ENCODE results near the gene TTL. TPM values are rescaled to one million over a fixed set of nuclear protein-coding genes. Genes with fewer than 3 reads are reported as not detected.

Gene TTL
- total and polyA plus RNA-seq, 3 experiments from 2014 or later, result 4.6 to 46.1 (median 45.9) TPM

DNA sequence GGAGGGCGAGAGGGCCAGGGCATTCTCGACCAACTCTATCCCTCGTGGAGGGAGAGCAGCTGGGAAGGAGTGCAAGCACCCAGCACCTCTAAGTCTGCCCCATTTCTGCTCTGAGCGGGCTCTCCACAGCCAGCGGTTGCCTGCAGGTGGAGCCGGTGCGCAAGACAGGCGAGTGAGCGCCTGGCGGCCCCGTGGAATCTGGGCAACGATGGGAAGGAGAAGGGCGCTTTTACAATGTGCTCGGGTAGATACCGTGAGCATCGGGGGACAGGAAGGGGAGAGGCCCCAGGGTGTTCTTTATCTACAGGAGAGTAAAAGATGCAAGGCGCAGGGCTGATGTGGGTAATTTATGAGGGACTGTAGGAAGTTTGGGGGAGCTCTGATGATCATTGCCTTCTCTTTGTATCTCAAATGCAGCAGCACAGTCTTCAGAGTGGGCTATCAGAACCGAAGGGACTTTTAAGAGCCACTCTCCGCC, 867 bp upstream of the TTL start:
- DNase-seq, result peak; percentile 70 to 87 (median 76)
- POLR2A ChIA-PET, result interaction anchor here (0.5 to 0.6 kb wide), 2 partner anchors 23 to 426 kb away, joined by 3 read pairs; partner anchors contain the start of gene TMEM87B
- H3K27me3 Mint-ChIP-seq, result no peaks in the 10 kb centered on the region
- H3K9me3 ChIP-seq (ENCODE audit: low read length), result no peaks in the 10 kb centered on the region
- peaks cover 23 to 26% (median 25%) of the 10 kb centered on the region in 3 donors for H3K4me1 Mint-ChIP-seq
- H3K4me3 ChIP-seq (ENCODE audit: low read length), result peak overlapping the region; percentile 91
- peaks cover 0 to 15% (median 0%) of the 10 kb centered on the region in 3 donors for H3K36me3 Mint-ChIP-seq
- peak overlapping the region; percentile 76 for H3K27ac ChIP-seq (ENCODE audit: low read depth, low read length)
- H3K27ac Mint-ChIP-seq, result peak overlapping the region; percentile 74 to 96 (median 91)
- CTCF ChIA-PET, result interaction anchor here (0.6 to 2.2 kb wide), 16 partner anchors 8 to 253 kb away, joined by 3 to 26 read pairs (median 3); no protein-coding TSS in a partner anchor
- no peaks in the 10 kb centered on the region for H3K36me3 ChIP-seq (ENCODE audit: insufficient read depth, low read length)
- no peaks in the 10 kb centered on the region for H3K9me3 Mint-ChIP-seq
- peaks cover 17% of the 10 kb centered on the region for H3K4me1 ChIP-seq (ENCODE audit: insufficient read depth, low read length)
- no peaks in the 10 kb centered on the region for H3K27me3 ChIP-seq (ENCODE audit: insufficient read depth, low read length, poor library complexity, severe bottlenecking)
- H3K4me3 Mint-ChIP-seq, result peak overlapping the region; percentile 90 to 99 (median 94)

DNA sequence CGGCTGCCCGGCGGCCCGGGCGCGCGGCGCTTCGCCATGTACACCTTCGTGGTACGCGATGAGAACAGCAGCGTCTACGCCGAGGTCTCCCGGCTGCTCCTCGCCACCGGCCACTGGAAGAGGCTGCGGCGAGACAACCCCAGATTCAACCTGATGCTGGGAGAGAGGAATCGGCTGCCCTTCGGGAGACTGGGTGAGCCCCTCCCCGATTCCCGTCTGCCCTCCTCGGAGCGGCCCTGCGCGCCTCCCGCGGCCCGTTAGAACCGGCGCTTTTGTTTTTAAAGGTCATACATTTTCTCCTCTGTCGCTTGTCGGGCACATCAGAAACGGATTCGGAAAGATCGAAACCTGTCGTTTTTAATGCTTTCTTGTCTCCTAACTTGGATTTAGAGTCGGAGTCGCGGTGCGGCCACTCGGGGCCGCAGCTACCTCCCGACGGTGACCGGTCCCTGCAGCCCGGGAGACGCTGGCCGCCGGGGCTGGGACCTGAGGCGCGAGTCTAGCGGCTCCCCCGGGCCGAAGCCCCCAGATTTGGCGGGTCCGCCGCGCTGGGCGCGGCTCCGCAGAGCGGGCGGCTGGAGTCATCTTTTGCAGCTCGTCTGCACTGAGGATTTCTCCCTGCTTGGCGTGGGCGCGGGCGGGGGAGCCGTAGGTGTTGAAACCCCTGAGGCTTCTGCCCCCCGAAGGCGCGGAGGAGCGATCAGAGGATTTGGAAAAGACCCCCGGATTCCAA, 519 bp downstream of the TTL start:
- Histone ChIP-seq H3K36me3 (ENCODE audit: insufficient read depth, low read length) (no peaks in the 10 kb centered on the region), H3K27ac (ENCODE audit: low read depth, low read length) (peak overlapping the region; percentile 58), H3K4me1 (ENCODE audit: insufficient read depth, low read length) (peaks cover 17% of the 10 kb centered on the region), H3K27me3 (ENCODE audit: insufficient read depth, low read length, poor library complexity, severe bottlenecking) (no peaks in the 10 kb centered on the region), H3K9me3 (ENCODE audit: low read length) (no peaks in the 10 kb centered on the region), H3K4me3 (ENCODE audit: low read length) (peak overlapping the region; percentile 83)
- Mint-ChIP-seq H3K9me3 (no peaks in the 10 kb centered on the region), H3K27me3 (no peaks in the 10 kb centered on the region), H3K27ac (peak overlapping the region; percentile 34 to 95 (median 84)), H3K36me3 (peaks cover 0 to 19% (median 0%) of the 10 kb centered on the region in 3 donors), H3K4me3 (peak overlapping the region; percentile 89 to 97 (median 93)), H3K4me1 (peaks cover 23 to 36% (median 25%) of the 10 kb centered on the region in 3 donors)
- POLR2A ChIA-PET, result interaction anchor here (0.5 kb wide), 1 partner anchor 352 kb away, joined by 4 read pairs; no protein-coding TSS in a partner anchor
- CTCF ChIA-PET, result interaction anchor here (2.1 kb wide), 1 partner anchor 11 kb away, joined by 9 read pairs; no protein-coding TSS in a partner anchor
- DNase-seq, result peak; percentile 3 to 53 (median 11)

DNA sequence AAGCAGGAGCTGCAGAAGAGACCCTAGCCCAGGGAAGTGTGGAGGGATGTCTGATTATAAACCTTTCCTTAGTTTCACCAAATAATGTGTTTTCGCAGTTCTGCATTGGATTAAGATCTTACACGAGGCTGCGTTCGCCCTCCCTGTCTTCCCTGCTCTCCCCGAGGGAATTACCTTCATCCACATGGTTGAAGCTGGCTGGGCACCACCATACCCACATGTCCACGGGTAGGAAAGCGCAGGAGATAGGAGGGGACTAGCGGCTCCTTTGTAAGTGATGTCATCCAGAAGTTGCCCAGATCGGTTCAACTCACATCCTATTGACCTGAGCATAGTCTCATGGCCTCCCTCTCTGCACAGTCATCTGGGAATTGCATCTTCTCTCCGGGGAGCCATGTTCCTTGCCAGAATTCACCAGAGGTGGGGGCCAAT, 1.1 kb downstream of the TTL start:
- Histone ChIP-seq H3K4me3 (ENCODE audit: low read length) (peak overlapping the region; percentile 83), H3K36me3 (ENCODE audit: insufficient read depth, low read length) (no peaks in the 10 kb centered on the region), H3K4me1 (ENCODE audit: insufficient read depth, low read length) (peaks cover 17% of the 10 kb centered on the region), H3K9me3 (ENCODE audit: low read length) (no peaks in the 10 kb centered on the region), H3K27ac (ENCODE audit: low read depth, low read length) (peak overlapping the region; percentile 58), H3K27me3 (ENCODE audit: insufficient read depth, low read length, poor library complexity, severe bottlenecking) (no peaks in the 10 kb centered on the region)
- POLR2A ChIA-PET, result interaction anchor here (0.5 kb wide), 1 partner anchor 353 kb away, joined by 4 read pairs; no protein-coding TSS in a partner anchor
- Mint-ChIP-seq H3K4me3 (peak overlapping the region; percentile 89 to 97 (median 93)), H3K27me3 (no peaks in the 10 kb centered on the region), H3K4me1 (peaks cover 23 to 36% (median 25%) of the 10 kb centered on the region in 3 donors), H3K9me3 (no peaks in the 10 kb centered on the region), H3K36me3 (peaks cover 0 to 19% (median 0%) of the 10 kb centered on the region in 3 donors), H3K27ac (peak overlapping the region in 6 of 8 donors; percentile 32 to 88 (median 70))
- DNase-seq, result no peak
- CTCF ChIA-PET, result interaction anchor here (2.1 kb wide), 1 partner anchor 10 kb away, joined by 9 read pairs; no protein-coding TSS in a partner anchor

DNA sequence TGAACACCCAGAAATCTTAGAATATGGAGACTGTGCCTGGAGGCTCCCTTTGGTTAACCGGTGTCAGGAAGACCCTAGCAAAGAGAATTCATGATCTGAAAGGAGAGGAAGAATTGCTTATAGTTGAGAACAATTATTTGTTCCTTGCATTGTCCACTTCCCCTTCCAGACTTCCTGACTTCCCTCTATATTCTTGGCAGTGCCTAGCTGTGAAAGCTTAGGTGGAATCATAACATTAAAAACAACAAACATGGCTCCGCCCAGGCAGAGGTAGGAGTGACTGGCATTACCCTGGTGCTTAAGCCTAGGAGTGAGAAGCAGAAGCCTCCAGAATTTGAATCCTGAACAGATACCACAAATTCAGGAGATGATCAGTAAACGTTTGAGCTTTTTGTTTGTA, 1.9 kb downstream of the TTL start:
- Mint-ChIP-seq H3K4me3 (peak overlapping the region; percentile 89 to 97 (median 93)), H3K27me3 (no peaks in the 10 kb centered on the region), H3K4me1 (peaks cover 23 to 36% (median 25%) of the 10 kb centered on the region in 3 donors), H3K27ac (no peak overlapping the region), H3K9me3 (no peaks in the 10 kb centered on the region), H3K36me3 (peaks cover 0 to 19% (median 0%) of the 10 kb centered on the region in 3 donors)
- H3K27ac ChIP-seq (ENCODE audit: low read depth, low read length), result no peak overlapping the region
- no peak overlapping the region for H3K4me3 ChIP-seq (ENCODE audit: low read length)
- DNase-seq, result no peak
- H3K4me1 ChIP-seq (ENCODE audit: insufficient read depth, low read length), result peaks cover 17% of the 10 kb centered on the region
- ChIA-PET POLR2A (interaction anchor here (1.1 kb wide), 1 partner anchor 100 kb away, joined by 3 read pairs; the partner anchor contains the start of gene CHCHD5), CTCF (interaction anchor here (2.1 kb wide), 1 partner anchor 10 kb away, joined by 9 read pairs; no protein-coding TSS in a partner anchor)
- H3K9me3 ChIP-seq (ENCODE audit: low read length), result no peaks in the 10 kb centered on the region
- H3K36me3 ChIP-seq (ENCODE audit: insufficient read depth, low read length), result no peaks in the 10 kb centered on the region
- no peaks in the 10 kb centered on the region for H3K27me3 ChIP-seq (ENCODE audit: insufficient read depth, low read length, poor library complexity, severe bottlenecking)

DNA sequence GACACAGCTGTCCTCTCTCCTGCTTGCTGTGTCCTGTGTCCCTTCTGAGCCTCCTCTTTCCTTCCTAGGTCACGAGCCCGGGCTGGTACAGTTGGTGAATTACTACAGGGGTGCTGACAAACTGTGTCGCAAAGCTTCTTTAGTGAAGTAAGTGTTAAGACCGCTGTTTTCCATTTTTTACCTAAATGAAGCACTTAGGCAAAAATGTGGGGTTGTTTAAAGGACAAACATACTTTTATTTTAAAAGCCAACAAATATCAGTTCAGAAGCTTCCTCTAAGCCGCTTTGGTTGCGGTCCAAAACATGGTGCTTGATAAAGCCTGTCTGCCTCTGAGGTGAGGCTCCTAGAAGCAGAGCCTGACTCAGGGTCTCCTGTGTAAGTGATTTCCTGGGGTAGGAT, 3.9 kb downstream of the TTL start:
- POLR2A ChIA-PET, result no interaction called here
- Histone ChIP-seq H3K4me1 (ENCODE audit: insufficient read depth, low read length) (peaks cover 11% of the 10 kb centered on the region), H3K36me3 (ENCODE audit: insufficient read depth, low read length) (no peaks in the 10 kb centered on the region), H3K27me3 (ENCODE audit: insufficient read depth, low read length, poor library complexity, severe bottlenecking) (no peaks in the 10 kb centered on the region), H3K9me3 (ENCODE audit: low read length) (no peaks in the 10 kb centered on the region), H3K4me3 (ENCODE audit: low read length) (no peak overlapping the region), H3K27ac (ENCODE audit: low read depth, low read length) (no peak overlapping the region)
- no peak for DNase-seq
- Mint-ChIP-seq H3K27ac (no peak overlapping the region), H3K27me3 (no peaks in the 10 kb centered on the region), H3K9me3 (no peaks in the 10 kb centered on the region), H3K36me3 (peaks cover 0 to 23% (median 0%) of the 10 kb centered on the region in 3 donors), H3K4me3 (no peak overlapping the region), H3K4me1 (peaks cover 18 to 36% (median 25%) of the 10 kb centered on the region in 3 donors)
- CTCF ChIA-PET, result no interaction called here

DNA sequence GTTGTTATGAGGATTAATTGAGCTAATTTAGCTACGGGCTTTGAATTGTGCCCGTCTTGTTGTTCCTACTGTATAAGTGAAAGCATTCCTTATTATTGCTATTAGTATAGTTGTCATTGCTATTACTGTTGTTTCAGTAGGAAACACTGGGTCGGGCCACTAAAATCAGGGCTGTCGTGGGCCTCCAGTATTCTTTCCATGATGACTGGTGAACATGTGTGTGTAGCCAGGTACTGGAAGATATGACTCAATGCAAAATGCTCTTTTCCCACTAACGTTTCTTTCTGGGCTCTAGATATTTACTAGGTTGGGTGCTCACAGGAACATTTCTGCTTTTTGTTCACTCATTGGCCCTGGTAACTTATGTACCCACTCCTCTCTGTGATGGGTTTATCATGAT, 4.9 kb downstream of the TTL start:
- peaks cover 0 to 17% (median 0%) of the 10 kb centered on the region in 3 donors for H3K36me3 Mint-ChIP-seq
- POLR2A ChIA-PET, result no interaction called here
- H3K4me3 Mint-ChIP-seq, result peak overlapping the region in 1 of 7 donors; percentile 67
- DNase-seq, result no peak
- H3K27me3 ChIP-seq (ENCODE audit: insufficient read depth, low read length, poor library complexity, severe bottlenecking), result no peaks in the 10 kb centered on the region
- H3K4me3 ChIP-seq (ENCODE audit: low read length), result no peak overlapping the region
- no peaks in the 10 kb centered on the region for H3K27me3 Mint-ChIP-seq
- H3K4me1 Mint-ChIP-seq, result peaks cover 12 to 31% (median 25%) of the 10 kb centered on the region in 3 donors
- peak overlapping the region in 1 of 8 donors; percentile 46 for H3K27ac Mint-ChIP-seq
- CTCF ChIA-PET, result no interaction called here
- no peaks in the 10 kb centered on the region for H3K36me3 ChIP-seq (ENCODE audit: insufficient read depth, low read length)
- no peaks in the 10 kb centered on the region for H3K9me3 Mint-ChIP-seq
- H3K27ac ChIP-seq (ENCODE audit: low read depth, low read length), result no peak overlapping the region
- no peaks in the 10 kb centered on the region for H3K9me3 ChIP-seq (ENCODE audit: low read length)
- peaks cover 10% of the 10 kb centered on the region for H3K4me1 ChIP-seq (ENCODE audit: insufficient read depth, low read length)

DNA sequence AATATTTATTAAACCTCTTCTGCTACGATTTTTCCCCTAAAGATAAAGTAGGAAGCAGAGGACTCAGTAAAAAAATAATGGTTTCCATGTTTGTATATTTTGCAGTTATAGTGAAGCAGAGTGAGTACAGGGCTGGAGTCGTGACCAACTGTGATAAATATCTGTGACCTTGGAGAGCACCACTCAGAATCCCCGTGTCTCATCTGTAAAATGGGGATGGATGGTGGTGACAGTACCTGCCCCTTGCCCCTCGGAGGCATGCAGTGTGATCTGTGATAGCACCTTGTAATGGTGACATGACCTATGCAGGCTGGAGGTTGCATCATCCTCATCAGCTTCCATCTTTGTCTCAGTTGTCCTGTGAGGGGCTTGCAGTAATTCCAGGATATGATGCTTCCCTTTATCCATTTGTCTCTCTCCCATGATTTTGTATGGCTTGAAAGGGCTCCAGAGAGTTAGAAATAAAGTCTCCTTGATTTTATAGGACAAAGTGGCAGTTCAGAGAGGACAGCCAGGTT, 5.5 kb downstream of the TTL start:
- no peaks in the 10 kb centered on the region for H3K36me3 ChIP-seq (ENCODE audit: insufficient read depth, low read length)
- Mint-ChIP-seq H3K27me3 (no peaks in the 10 kb centered on the region), H3K9me3 (no peaks in the 10 kb centered on the region), H3K4me1 (peaks cover 12 to 31% (median 25%) of the 10 kb centered on the region in 3 donors), H3K36me3 (peaks cover 0 to 15% (median 0%) of the 10 kb centered on the region in 3 donors), H3K4me3 (no peak overlapping the region), H3K27ac (no peak overlapping the region)
- peaks cover 10% of the 10 kb centered on the region for H3K4me1 ChIP-seq (ENCODE audit: insufficient read depth, low read length)
- H3K9me3 ChIP-seq (ENCODE audit: low read length), result no peaks in the 10 kb centered on the region
- ChIA-PET CTCF (no interaction called here), POLR2A (no interaction called here)
- no peak overlapping the region for H3K4me3 ChIP-seq (ENCODE audit: low read length)
- no peak for DNase-seq
- H3K27me3 ChIP-seq (ENCODE audit: insufficient read depth, low read length, poor library complexity, severe bottlenecking), result no peaks in the 10 kb centered on the region
- no peak overlapping the region for H3K27ac ChIP-seq (ENCODE audit: low read depth, low read length)
